GM12878 (cell line): ENCODE data around the gene ZNF48.

Source experiments
- BCL3 ChIP-seq: IDR thresholded peaks from 2 replicates; pipeline ENCODE4 v1.6.1; 2011; ENCODE audit warnings: borderline replicate concordance, low read depth, mild to moderate bottlenecking, moderate library complexity, low read length; ENCODE audit not compliant: insufficient read depth, poor library complexity, severe bottlenecking
- CTCF ChIP-seq, 3 experiments: IDR thresholded peaks in 2 of 3; conservative IDR thresholded peaks in 1 of 3; 2 replicates each; pipeline ENCODE4 v1.5.1; 2011; ENCODE audit warnings: low read depth in 3 of 3, low read length in 3 of 3, mild to moderate bottlenecking in 3 of 3, control low read depth in 2 of 3, moderate library complexity in 2 of 3, inconsistent platforms in 1 of 3, mixed read lengths in 1 of 3; ENCODE audit not compliant: control insufficient read depth in 2 of 3, insufficient read depth in 1 of 3; ENCODE audit errors: extremely low read depth in 1 of 3
- RFX5 ChIP-seq: IDR thresholded peaks from 2 replicates; pipeline ENCODE4 v1.6.1; 2011; ENCODE audit warnings: low read depth, low read length, improper control_type of control experiment
- TAF1 ChIP-seq: IDR thresholded peaks from 2 replicates; pipeline ENCODE4 v1.6.1; 2011; ENCODE audit warnings: mild to moderate bottlenecking, low read depth, low read length, borderline replicate concordance
- ZNF24 ChIP-seq: fragments of 450-650 bp; IDR thresholded peaks from 2 replicates; pipeline ENCODE4 v1.6.1; 2017; ENCODE audit warnings: antibody characterized with exemption, mild to moderate bottlenecking
- TF ChIP-seq, protein P1 (sequence below): IDR thresholded peaks from 2 replicates; pipeline ENCODE4 v1.6.1; 2012; ENCODE audit warnings: low read depth, low read length, improper control_type of control experiment
- TF ChIP-seq, protein P2 (sequence below): fragments of 450-650 bp; formaldehyde crosslinking; IDR thresholded peaks from 2 replicates; pipeline ENCODE4 v1.4.0; 2020; ENCODE audit warnings: mild to moderate bottlenecking, moderate library complexity

DNA sequence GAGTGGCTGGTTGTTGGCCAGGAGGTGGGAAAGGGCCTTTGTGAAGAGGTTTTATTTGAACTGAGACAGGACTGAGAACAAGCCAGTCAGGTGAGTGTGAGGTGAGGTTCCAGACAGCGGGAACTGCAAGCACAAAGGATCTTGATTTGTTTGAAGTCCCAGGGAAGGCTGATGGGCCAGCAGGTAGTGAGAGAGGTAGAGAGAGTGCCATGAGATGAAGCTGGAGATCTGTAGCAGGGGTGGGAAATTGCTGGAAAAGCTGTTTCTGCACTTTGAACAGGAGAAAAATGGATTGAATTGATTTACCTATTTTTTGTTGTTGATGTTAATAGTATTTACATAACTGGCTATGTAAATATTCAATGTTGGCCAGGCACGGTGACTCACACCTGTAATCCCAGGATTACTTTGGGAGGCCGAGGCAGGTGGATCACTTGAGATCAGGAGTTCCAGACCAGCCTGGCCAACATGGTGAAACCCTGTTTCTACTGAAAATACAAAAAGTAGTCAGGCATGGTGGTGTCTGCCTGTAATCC lies 42.4 kb downstream of the ZNF48 start:
- TF ChIP-seq BCL3 (no peak), CTCF (IDR thresholded peaks at IDR 0.05 in 2 of 3, conservative IDR thresholded peaks at IDR 0.05 in 1 of 3; ENCODE audit: control insufficient read depth in 2 of 3, extremely low read depth in 1 of 3, insufficient read depth in 1 of 3, low read depth in 3 of 3, low read length in 3 of 3) (no peak), TAF1 (no peak), RFX5 (no peak), ZNF24 (no peak)
- TF ChIP-seq, protein P1, sequence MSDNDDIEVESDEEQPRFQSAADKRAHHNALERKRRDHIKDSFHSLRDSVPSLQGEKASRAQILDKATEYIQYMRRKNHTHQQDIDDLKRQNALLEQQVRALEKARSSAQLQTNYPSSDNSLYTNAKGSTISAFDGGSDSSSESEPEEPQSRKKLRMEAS: no peak
- TF ChIP-seq, protein P2, sequence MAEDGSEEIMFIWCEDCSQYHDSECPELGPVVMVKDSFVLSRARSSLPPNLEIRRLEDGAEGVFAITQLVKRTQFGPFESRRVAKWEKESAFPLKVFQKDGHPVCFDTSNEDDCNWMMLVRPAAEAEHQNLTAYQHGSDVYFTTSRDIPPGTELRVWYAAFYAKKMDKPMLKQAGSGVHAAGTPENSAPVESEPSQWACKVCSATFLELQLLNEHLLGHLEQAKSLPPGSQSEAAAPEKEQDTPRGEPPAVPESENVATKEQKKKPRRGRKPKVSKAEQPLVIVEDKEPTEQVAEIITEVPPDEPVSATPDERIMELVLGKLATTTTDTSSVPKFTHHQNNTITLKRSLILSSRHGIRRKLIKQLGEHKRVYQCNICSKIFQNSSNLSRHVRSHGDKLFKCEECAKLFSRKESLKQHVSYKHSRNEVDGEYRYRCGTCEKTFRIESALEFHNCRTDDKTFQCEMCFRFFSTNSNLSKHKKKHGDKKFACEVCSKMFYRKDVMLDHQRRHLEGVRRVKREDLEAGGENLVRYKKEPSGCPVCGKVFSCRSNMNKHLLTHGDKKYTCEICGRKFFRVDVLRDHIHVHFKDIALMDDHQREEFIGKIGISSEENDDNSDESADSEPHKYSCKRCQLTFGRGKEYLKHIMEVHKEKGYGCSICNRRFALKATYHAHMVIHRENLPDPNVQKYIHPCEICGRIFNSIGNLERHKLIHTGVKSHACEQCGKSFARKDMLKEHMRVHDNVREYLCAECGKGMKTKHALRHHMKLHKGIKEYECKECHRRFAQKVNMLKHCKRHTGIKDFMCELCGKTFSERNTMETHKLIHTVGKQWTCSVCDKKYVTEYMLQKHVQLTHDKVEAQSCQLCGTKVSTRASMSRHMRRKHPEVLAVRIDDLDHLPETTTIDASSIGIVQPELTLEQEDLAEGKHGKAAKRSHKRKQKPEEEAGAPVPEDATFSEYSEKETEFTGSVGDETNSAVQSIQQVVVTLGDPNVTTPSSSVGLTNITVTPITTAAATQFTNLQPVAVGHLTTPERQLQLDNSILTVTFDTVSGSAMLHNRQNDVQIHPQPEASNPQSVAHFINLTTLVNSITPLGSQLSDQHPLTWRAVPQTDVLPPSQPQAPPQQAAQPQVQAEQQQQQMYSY (CRISPR knock-in tag): no peak
